K562 (cell line): ENCODE measurements around the gene HLA-DMB. TPM values are rescaled to one million over a fixed set of nuclear protein-coding genes. Genes with fewer than 3 reads are reported as not detected.

Experiments
- ATF7 ChIP-seq: fragments of 450-650 bp; IDR thresholded peaks from 2 replicates; pipeline ENCODE4 v1.7.1; 2014; ENCODE audit warnings: mild to moderate bottlenecking, moderate library complexity
- CSDE1 ChIP-seq, 2 experiments: fragments of 450-650 bp; IDR thresholded peaks; 2 replicates each; pipeline ENCODE4 v1.6.1; 2016; ENCODE audit warnings: mild to moderate bottlenecking in 1 of 2
- FIP1L1 ChIP-seq: fragments of 200-400 bp; formaldehyde crosslinking; IDR thresholded peaks from 2 replicates; pipeline ENCODE4 v1.6.1; 2018; ENCODE audit warnings: mild to moderate bottlenecking, low read depth, low read length; ENCODE audit not compliant: poor library complexity, severe bottlenecking
- FOXK1 ChIP-seq: sonication (generic); formaldehyde crosslinking; IDR thresholded peaks from 2 replicates; pipeline ENCODE4 v1.8.0; 2022; ENCODE audit warnings: missing genetic modification reagents, mild to moderate bottlenecking, borderline replicate concordance
- KAT8 ChIP-seq: fragments of 450-650 bp; IDR thresholded peaks from 2 replicates; pipeline ENCODE4 v1.6.1; 2016; ENCODE audit warnings: low read depth, mild to moderate bottlenecking
- KHSRP ChIP-seq: fragments of 450-650 bp; IDR thresholded peaks from 2 replicates; pipeline ENCODE4 v1.6.1; 2017
- POLR2G ChIP-seq: fragments of 200-400 bp; formaldehyde crosslinking; IDR thresholded peaks from 2 replicates; pipeline ENCODE4 v1.6.1; 2017; ENCODE audit warnings: low read depth, mild to moderate bottlenecking, antibody characterized with exemption, low read length, moderate library complexity
- PTRF ChIP-seq: fragments of 450-650 bp; IDR thresholded peaks from 2 replicates; pipeline ENCODE4 v1.6.1; 2016; ENCODE audit warnings: mild to moderate bottlenecking, missing genetic modification characterization, missing compliant biosample characterization
- TOE1 ChIP-seq, 2 experiments: fragments of 450-650 bp in 1 of 2; sonication (generic) in 1 of 2; formaldehyde crosslinking in 1 of 2; IDR thresholded peaks; 2 replicates each; pipeline versions ENCODE4 v1.7.1 to v1.8.0; 2016 to 2022; ENCODE audit warnings: borderline replicate concordance in 2 of 2, mild to moderate bottlenecking in 2 of 2, antibody characterized with exemption in 1 of 2, inconsistent platforms in 1 of 2, low read depth in 1 of 2, missing genetic modification reagents in 1 of 2, moderate library complexity in 1 of 2
- ZFP1 ChIP-seq: fragments of 450-650 bp; formaldehyde crosslinking; IDR thresholded peaks from 2 replicates; pipeline ENCODE4 v1.4.0; 2020; ENCODE audit warnings: mild to moderate bottlenecking, mixed read lengths
- ZNF75A ChIP-seq: fragments of 450-650 bp; formaldehyde crosslinking; IDR thresholded peaks from 2 replicates; pipeline ENCODE4 v1.4.0; 2020; ENCODE audit warnings: mild to moderate bottlenecking
- ZNF778 ChIP-seq: fragments of 450-650 bp; formaldehyde crosslinking; IDR thresholded peaks from 2 replicates; pipeline ENCODE4 v1.4.0; 2020; ENCODE audit warnings: mild to moderate bottlenecking, moderate library complexity
- polyA plus RNA-seq, 8 experiments: library from polyadenylated mRNA; depleted of rRNA in 4 of 8; stranded (reverse) in 5 of 8; unstranded in 3 of 8; fragments of >200 nt; fragmentation: Nextera tagmentation in 2 of 8; fragmentation: Illumina TruSeq in 1 of 8; extraction: Ambion mirVana in 2 of 8; extraction: Trizol in 1 of 8; gene quantifications; 2 replicates each; pipeline versions ENCODE4 v1.2.1 to v1.2.3, GENCODE V29; 2011 to 2014; ENCODE audit warnings: inconsistent platforms in 1 of 8, missing spikeins in 1 of 8
- total RNA-seq, 7 experiments: library from RNA; depleted of rRNA in 6 of 7; stranded (reverse); fragments of >200 nt in 6 of 7; fragmentation: Illumina TruSeq in 2 of 7; extraction: Trizol in 2 of 7; gene quantifications; 2 replicates each; pipeline versions ENCODE4 v1.2.1 to v1.2.3, GENCODE V29; 2011 to 2021; ENCODE audit warnings: low replicate concordance in 1 of 7
- TF ChIP-seq, protein P1 (sequence below): fragments of 250-450 bp; sonication (Bioruptor Pico); IDR thresholded peaks from 2 replicates; pipeline ENCODE4 v1.8.0; 2021; ENCODE audit warnings: moderate library complexity, mild to moderate bottlenecking, inconsistent platforms
- TF ChIP-seq, protein P2 (sequence below): sonication (generic); formaldehyde crosslinking; IDR thresholded peaks from 2 replicates; pipeline ENCODE4 v1.8.0; 2022; ENCODE audit warnings: mild to moderate bottlenecking, missing genetic modification reagents
- TF ChIP-seq, protein P3 (sequence below): fragments of 250-450 bp; sonication (Bioruptor Pico); IDR thresholded peaks from 2 replicates; pipeline ENCODE4 v1.9.0; 2021; ENCODE audit warnings: mild to moderate bottlenecking
- TF ChIP-seq, protein P4 (sequence below): sonication (generic); formaldehyde crosslinking; IDR thresholded peaks from 2 replicates; pipeline ENCODE4 v1.8.1; 2023; ENCODE audit warnings: mild to moderate bottlenecking, missing genetic modification reagents
- TF ChIP-seq, protein P5 (sequence below): fragments of 250-450 bp; sonication (Bioruptor Pico); IDR thresholded peaks from 2 replicates; pipeline ENCODE4 v1.5.0; 2021; ENCODE audit warnings: mild to moderate bottlenecking, moderate library complexity

The HLA-DMB gene
- total and polyA plus RNA-seq, 9 of the 15 experiments (the other 6 are each of a cell fraction or from before 2014, with no cell fraction given) = 0.38 TPM; not detected in 8

DNA sequence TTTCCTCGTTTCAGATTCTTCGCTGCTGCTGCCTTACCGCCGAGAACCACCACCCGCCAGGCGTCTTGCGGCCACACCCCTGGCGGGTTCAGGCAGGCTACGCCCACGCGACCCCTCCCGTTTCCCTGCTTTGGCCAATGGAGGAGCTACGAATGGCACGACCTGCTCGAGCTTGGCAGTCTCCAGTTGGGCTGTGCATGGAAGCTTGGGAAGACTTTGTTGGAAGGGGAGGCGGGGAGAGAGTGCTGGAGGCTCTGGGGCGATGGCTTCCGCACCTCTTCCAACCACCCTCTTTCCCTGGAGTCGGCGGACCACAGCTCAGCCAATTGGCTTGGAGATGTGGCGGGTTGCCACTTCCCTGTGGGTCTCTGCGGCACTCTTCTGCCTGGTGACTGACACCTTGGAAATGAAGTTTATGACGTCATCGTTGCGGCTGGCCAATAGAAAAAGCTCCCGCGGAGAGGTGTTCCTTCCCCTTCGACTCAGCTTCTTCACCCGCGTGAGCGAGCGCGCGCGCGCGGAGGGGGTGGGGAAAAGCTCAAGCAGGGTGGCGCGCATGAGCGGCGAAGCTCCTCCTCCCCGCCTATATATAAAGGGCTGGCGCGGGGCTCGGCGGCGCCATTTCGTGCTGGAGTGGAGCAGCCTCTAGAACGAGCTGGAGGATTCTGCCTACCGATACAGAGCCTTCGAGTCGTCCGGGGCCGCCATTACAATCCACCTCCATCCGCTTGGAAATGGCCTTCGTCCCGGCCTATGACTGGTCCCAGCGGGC is 30.9 kb upstream of the HLA-DMB start (continued):
- 0 out of 2 replicates have a peak, but pooled peaks have one; percentile 11 for TF ChIP-seq FOXK1 (CRISPR knock-in tag)
- TF ChIP-seq ZNF778 (CRISPR knock-in tag) = no peak
- TF ChIP-seq KAT8 = no peak; the same call in 1 of the 2 replicates
- peak; percentile 10; the same call in 1 of the 2 replicates for TF ChIP-seq ZNF75A (CRISPR knock-in tag)
- TF ChIP-seq, protein P1, sequence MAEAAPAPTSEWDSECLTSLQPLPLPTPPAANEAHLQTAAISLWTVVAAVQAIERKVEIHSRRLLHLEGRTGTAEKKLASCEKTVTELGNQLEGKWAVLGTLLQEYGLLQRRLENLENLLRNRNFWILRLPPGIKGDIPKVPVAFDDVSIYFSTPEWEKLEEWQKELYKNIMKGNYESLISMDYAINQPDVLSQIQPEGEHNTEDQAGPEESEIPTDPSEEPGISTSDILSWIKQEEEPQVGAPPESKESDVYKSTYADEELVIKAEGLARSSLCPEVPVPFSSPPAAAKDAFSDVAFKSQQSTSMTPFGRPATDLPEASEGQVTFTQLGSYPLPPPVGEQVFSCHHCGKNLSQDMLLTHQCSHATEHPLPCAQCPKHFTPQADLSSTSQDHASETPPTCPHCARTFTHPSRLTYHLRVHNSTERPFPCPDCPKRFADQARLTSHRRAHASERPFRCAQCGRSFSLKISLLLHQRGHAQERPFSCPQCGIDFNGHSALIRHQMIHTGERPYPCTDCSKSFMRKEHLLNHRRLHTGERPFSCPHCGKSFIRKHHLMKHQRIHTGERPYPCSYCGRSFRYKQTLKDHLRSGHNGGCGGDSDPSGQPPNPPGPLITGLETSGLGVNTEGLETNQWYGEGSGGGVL (CRISPR knock-in tag) = no peak
- TF ChIP-seq, protein P2, sequence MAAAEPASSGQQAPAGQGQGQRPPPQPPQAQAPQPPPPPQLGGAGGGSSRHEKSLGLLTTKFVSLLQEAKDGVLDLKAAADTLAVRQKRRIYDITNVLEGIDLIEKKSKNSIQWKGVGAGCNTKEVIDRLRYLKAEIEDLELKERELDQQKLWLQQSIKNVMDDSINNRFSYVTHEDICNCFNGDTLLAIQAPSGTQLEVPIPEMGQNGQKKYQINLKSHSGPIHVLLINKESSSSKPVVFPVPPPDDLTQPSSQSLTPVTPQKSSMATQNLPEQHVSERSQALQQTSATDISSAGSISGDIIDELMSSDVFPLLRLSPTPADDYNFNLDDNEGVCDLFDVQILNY (CRISPR knock-in tag) = no peak
- TF ChIP-seq ATF7 = peak; percentile 100
- no peak for TF ChIP-seq CSDE1 (IDR thresholded peaks at IDR 0.05)
- TF ChIP-seq PTRF (tag) = no peak
- TF ChIP-seq, protein P3, sequence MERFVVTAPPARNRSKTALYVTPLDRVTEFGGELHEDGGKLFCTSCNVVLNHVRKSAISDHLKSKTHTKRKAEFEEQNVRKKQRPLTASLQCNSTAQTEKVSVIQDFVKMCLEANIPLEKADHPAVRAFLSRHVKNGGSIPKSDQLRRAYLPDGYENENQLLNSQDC (CRISPR knock-in tag) = peak; percentile 95
- TF ChIP-seq FIP1L1 = no peak
- TF ChIP-seq POLR2G = peak; percentile 97
- TF ChIP-seq, protein P4, sequence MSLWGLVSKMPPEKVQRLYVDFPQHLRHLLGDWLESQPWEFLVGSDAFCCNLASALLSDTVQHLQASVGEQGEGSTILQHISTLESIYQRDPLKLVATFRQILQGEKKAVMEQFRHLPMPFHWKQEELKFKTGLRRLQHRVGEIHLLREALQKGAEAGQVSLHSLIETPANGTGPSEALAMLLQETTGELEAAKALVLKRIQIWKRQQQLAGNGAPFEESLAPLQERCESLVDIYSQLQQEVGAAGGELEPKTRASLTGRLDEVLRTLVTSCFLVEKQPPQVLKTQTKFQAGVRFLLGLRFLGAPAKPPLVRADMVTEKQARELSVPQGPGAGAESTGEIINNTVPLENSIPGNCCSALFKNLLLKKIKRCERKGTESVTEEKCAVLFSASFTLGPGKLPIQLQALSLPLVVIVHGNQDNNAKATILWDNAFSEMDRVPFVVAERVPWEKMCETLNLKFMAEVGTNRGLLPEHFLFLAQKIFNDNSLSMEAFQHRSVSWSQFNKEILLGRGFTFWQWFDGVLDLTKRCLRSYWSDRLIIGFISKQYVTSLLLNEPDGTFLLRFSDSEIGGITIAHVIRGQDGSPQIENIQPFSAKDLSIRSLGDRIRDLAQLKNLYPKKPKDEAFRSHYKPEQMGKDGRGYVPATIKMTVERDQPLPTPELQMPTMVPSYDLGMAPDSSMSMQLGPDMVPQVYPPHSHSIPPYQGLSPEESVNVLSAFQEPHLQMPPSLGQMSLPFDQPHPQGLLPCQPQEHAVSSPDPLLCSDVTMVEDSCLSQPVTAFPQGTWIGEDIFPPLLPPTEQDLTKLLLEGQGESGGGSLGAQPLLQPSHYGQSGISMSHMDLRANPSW = 0 out of 2 replicates have a peak, but pooled peaks have one; percentile 43
- TF ChIP-seq ZFP1 (CRISPR knock-in tag) = 0 out of 2 replicates have a peak, but pooled peaks have one; percentile 58
- TF ChIP-seq, protein P5, sequence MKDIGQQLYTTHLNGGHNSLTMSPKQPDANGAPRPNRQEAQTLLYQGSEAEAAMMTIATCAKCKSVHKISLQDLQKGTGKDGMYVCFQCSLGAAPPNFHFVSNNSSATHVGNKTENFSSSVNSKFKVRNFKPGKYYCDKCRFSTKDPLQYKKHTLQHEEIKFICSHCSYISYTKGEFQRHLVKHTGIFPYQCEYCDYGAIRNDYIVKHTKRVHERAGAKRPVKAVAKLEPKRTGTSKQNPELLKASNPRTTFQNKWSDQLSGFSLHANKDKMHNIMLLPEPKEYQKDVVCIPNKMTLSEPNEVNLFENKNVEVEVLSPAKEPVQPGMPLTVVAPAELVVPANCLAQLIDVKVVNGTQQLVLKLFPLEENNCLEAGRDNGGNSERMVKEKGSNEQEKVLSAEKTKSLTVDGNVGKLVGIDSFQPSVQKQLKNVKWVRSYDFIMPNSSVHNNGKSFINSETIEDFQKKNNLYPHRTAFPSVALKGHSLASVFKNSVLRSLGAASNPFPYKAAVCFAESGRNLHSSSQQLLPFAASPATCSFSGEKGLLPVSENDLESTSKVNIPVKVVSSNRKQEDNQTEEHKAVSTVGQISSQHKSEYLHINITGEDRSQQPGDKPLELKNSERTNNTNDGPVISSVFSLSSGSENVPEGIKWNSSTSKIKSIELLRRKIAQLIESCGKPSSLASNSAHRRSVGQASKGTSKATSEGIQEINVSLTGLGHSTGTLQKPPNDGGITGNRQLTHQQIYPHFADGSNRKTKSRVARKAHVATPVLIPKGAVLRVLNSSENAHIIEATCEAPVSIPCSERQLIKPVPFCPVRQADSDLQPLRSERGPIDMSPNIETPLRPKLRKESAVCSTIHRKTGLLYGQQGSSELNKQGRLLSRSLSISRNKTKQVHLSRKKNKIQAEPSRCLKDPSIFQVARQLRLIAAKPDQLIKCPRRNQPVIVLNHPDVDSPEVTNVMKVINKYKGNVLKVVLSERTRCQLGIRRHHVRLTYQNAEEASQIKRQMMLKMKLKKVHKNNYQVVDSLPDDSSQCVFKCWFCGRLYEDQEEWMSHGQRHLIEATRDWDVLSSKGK (CRISPR knock-in tag) = no peak
- no peak; the same call in 1 of the 2 replicates for TF ChIP-seq TOE1 (IDR thresholded peaks at IDR 0.05; ENCODE audit: borderline replicate concordance)
- TF ChIP-seq TOE1 (CRISPR knock-in tag; IDR thresholded peaks at IDR 0.05; ENCODE audit: borderline replicate concordance, low read depth) = 0 out of 2 replicates have a peak, but pooled peaks have one; percentile 67
- TF ChIP-seq KHSRP = peak; percentile 95
